ENCODE results near the gene PXYLP1. TPM values are rescaled to one million over a fixed set of nuclear protein-coding genes. Genes with fewer than 3 reads are reported as not detected.

The PXYLP1 gene
- total RNA-seq, 1 donor from 2014 or later: 37.6 TPM

DNA sequence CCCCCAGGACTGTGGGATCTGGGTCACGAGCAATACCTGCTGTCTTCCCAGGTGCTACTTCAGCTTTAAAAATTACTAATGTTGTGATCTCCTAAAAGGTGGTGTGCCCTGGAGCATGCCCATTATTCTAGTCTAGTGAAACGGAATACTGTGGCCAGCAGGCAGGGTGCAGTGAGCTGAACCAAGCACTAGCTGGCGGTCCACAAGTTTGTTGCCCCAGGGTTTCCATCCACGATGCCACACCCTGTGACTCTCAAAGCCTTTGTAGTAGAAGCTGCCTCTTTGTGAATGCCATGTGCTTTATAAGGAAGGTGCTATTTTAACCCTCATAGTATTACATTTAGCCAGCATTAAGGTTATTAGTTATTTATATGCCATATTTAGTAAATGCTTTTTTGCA, 49.1 kb downstream of the PXYLP1 start:
- no peaks in the 10 kb centered on the region for H3K27me3 Mint-ChIP-seq
- DNase-seq (ENCODE audit: low spot score, unreplicated experiment): no peak
- peaks cover 9% of the 10 kb centered on the region for H3K36me3 Mint-ChIP-seq (ENCODE audit: insufficient read depth)
- no peak overlapping the region for H3K27ac Mint-ChIP-seq
- no peak overlapping the region for H3K4me3 Mint-ChIP-seq (ENCODE audit: low read depth)
- no peaks in the 10 kb centered on the region for H3K4me1 Mint-ChIP-seq (ENCODE audit: low read depth)
- TF ChIP-seq, protein P1, sequence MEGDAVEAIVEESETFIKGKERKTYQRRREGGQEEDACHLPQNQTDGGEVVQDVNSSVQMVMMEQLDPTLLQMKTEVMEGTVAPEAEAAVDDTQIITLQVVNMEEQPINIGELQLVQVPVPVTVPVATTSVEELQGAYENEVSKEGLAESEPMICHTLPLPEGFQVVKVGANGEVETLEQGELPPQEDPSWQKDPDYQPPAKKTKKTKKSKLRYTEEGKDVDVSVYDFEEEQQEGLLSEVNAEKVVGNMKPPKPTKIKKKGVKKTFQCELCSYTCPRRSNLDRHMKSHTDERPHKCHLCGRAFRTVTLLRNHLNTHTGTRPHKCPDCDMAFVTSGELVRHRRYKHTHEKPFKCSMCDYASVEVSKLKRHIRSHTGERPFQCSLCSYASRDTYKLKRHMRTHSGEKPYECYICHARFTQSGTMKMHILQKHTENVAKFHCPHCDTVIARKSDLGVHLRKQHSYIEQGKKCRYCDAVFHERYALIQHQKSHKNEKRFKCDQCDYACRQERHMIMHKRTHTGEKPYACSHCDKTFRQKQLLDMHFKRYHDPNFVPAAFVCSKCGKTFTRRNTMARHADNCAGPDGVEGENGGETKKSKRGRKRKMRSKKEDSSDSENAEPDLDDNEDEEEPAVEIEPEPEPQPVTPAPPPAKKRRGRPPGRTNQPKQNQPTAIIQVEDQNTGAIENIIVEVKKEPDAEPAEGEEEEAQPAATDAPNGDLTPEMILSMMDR (IDR thresholded peaks at IDR 0.05; ENCODE audit: unreplicated experiment): no peak
- H3K9me3 Mint-ChIP-seq (ENCODE audit: low read depth): no peaks in the 10 kb centered on the region

GRCh38 chr3:141285570-141285969, 53.9 kb downstream of the PXYLP1 start:
- Mint-ChIP-seq H3K36me3 (ENCODE audit: insufficient read depth) (peaks cover 6% of the 10 kb centered on the region), H3K27ac (no peak overlapping the region), H3K9me3 (ENCODE audit: low read depth) (no peaks in the 10 kb centered on the region), H3K4me1 (ENCODE audit: low read depth) (peaks cover 1% of the 10 kb centered on the region), H3K4me3 (ENCODE audit: low read depth) (no peak overlapping the region), H3K27me3 (no peaks in the 10 kb centered on the region)
- DNase-seq (ENCODE audit: low spot score, unreplicated experiment): no peak
- TF ChIP-seq, protein P1 (IDR thresholded peaks at IDR 0.05; ENCODE audit: unreplicated experiment): no peak

- Mint-ChIP-seq H3K36me3 (ENCODE audit: insufficient read depth) (peaks cover 10% of the 10 kb centered on the region), H3K27ac (peak overlapping the region; percentile 36), H3K9me3 (ENCODE audit: low read depth) (no peaks in the 10 kb centered on the region), H3K4me3 (ENCODE audit: low read depth) (no peak overlapping the region), H3K4me1 (ENCODE audit: low read depth) (peaks cover 1% of the 10 kb centered on the region), H3K27me3 (no peaks in the 10 kb centered on the region)
- TF ChIP-seq, protein P1 (IDR thresholded peaks at IDR 0.05; ENCODE audit: unreplicated experiment): no peak
- DNase-seq (ENCODE audit: low spot score, unreplicated experiment): no peak
Measured at GRCh38 chr3:141286856-141287255, 55.2 kb downstream of the PXYLP1 start.

GRCh38 chr3:141287326-141287725, 55.7 kb downstream of the PXYLP1 start:
- Mint-ChIP-seq H3K27me3 (no peaks in the 10 kb centered on the region), H3K9me3 (ENCODE audit: low read depth) (no peaks in the 10 kb centered on the region), H3K27ac (no peak overlapping the region), H3K36me3 (ENCODE audit: insufficient read depth) (peaks cover 11% of the 10 kb centered on the region), H3K4me1 (ENCODE audit: low read depth) (peaks cover 1% of the 10 kb centered on the region), H3K4me3 (ENCODE audit: low read depth) (no peak overlapping the region)
- TF ChIP-seq, protein P1 (IDR thresholded peaks at IDR 0.05; ENCODE audit: unreplicated experiment): no peak
- no peak for DNase-seq (ENCODE audit: low spot score, unreplicated experiment)

GRCh38 chr3:141288336-141288990, 56.8 kb downstream of the PXYLP1 start:
- DNase-seq (ENCODE audit: low spot score, unreplicated experiment): no peak
- H3K9me3 Mint-ChIP-seq (ENCODE audit: low read depth): no peaks in the 10 kb centered on the region
- H3K4me3 Mint-ChIP-seq (ENCODE audit: low read depth): no peak overlapping the region
- peaks cover 1% of the 10 kb centered on the region for H3K4me1 Mint-ChIP-seq (ENCODE audit: low read depth)
- no peaks in the 10 kb centered on the region for H3K27me3 Mint-ChIP-seq
- TF ChIP-seq, protein P1 (IDR thresholded peaks at IDR 0.05; ENCODE audit: unreplicated experiment): no peak
- H3K36me3 Mint-ChIP-seq (ENCODE audit: insufficient read depth): peaks cover 11% of the 10 kb centered on the region
- H3K27ac Mint-ChIP-seq: no peak overlapping the region

Measured in progenitor cell of endocrine pancreas (in vitro differentiated cells).